Caco-2 (cell line): ENCODE results near the gene CCT6B. TPM values are rescaled to one million over a fixed set of nuclear protein-coding genes. Genes with fewer than 3 reads are reported as not detected.

Source experiments
- BruUV-seq: library from RNA; stranded (reverse); fragments of 400-500 nt; replicated peaks from 2 replicates; lab custom pipeline; 2021; lab: Mats Ljungman, UMichigan
- CTCF ChIA-PET: fragments of 300-600 bp; sonication (Branson Sonifier 250); formaldehyde crosslinking; loops from one replicate; lab custom pipeline; 2022; ENCODE audit warnings: antibody characterized with exemption; lab: Charles Lee
- POLR2A ChIA-PET: fragments of 300-600 bp; sonication (Branson Sonifier 250); formaldehyde crosslinking; loops from one replicate; lab custom pipeline; 2022; ENCODE audit warnings: antibody characterized with exemption; lab: Charles Lee
- DNase-seq, 2 experiments: peaks; one replicate each; pipeline versions ENCODE4 v3.0.0 to v3.0.0-alpha.2; 2020 to 2022
- H3K27me3 ChIP-seq: replicated peaks from 2 replicates; pipeline ENCODE4 v1.6.0; 2011; ENCODE audit warnings: low read length; ENCODE audit not compliant: control insufficient read depth, insufficient read depth
- H3K36me3 ChIP-seq: 2 replicates; pipeline ENCODE4 v1.5.1; 2011; ENCODE audit warnings: low read length; ENCODE audit not compliant: control insufficient read depth, insufficient read depth
- H3K4me1 ChIP-seq: fragments of 250-450 bp; sonication (Bioruptor Pico); 2 replicates; pipeline ENCODE4 v1.5.1; 2020; ENCODE audit warnings: mild to moderate bottlenecking
- H3K4me3 ChIP-seq: 2 replicates; pipeline ENCODE4 v1.5.1; 2011; ENCODE audit warnings: low read depth, mild to moderate bottlenecking, control low read depth, low read length
- H3K9me3 ChIP-seq: fragments of 250-450 bp; sonication (Bioruptor Pico); 2 replicates; pipeline ENCODE4 v1.5.1; 2020; ENCODE audit warnings: mild to moderate bottlenecking, moderate library complexity
- H3K27ac Mint-ChIP-seq: one replicate; pipeline ENCODE4 v1.8.0; 2022; ENCODE audit warnings: mixed read lengths; ENCODE audit not compliant: unreplicated experiment
- H3K27me3 Mint-ChIP-seq: one replicate; pipeline ENCODE4 v1.8.0; 2022; ENCODE audit warnings: mixed read lengths; ENCODE audit not compliant: insufficient read depth, unreplicated experiment
- H3K36me3 Mint-ChIP-seq: one replicate; pipeline ENCODE4 v1.8.0; 2022; ENCODE audit warnings: mild to moderate bottlenecking, mixed read lengths; ENCODE audit not compliant: insufficient read depth, unreplicated experiment
- H3K4me1 Mint-ChIP-seq: one replicate; pipeline ENCODE4 v1.8.0; 2022; ENCODE audit warnings: low read depth, mixed read lengths; ENCODE audit not compliant: unreplicated experiment
- H3K4me3 Mint-ChIP-seq: one replicate; pipeline ENCODE4 v1.8.0; 2022; ENCODE audit warnings: mild to moderate bottlenecking, moderate library complexity, mixed read lengths; ENCODE audit not compliant: unreplicated experiment
- H3K9me3 Mint-ChIP-seq: one replicate; pipeline ENCODE4 v1.8.0; 2022; ENCODE audit warnings: mixed read lengths; ENCODE audit not compliant: unreplicated experiment
- CTCF ChIP-seq, 2 experiments: fragments of 200-600 bp in 1 of 2; IDR thresholded peaks; 1 replicate in 1 of 2; 2 replicates in 1 of 2; pipeline versions ENCODE4 v1.5.1 to v1.8.0; 2011 to 2022; ENCODE audit warnings: antibody characterized with exemption in 1 of 2, control low read depth in 1 of 2, inconsistent platforms in 1 of 2, low read depth in 1 of 2, low read length in 1 of 2, mild to moderate bottlenecking in 1 of 2, moderate library complexity in 1 of 2; ENCODE audit not compliant: insufficient read depth in 1 of 2, severe bottlenecking in 1 of 2, unreplicated experiment in 1 of 2
- intact Hi-C: fragments of 100-400 bp; cut with micrococcal nuclease; formaldehyde crosslinking; loops from one replicate; pipeline ENCODE4 v1.10.0; 2022; ENCODE audit not compliant: unreplicated experiment
- total RNA-seq: library from RNA; stranded (reverse); gene quantifications from 2 replicates; pipeline ENCODE4 v1.2.3, GENCODE V29; 2022

CCT6B gene
- total RNA-seq, 1 experiment from 2014 or later: 1.8 TPM

- Histone ChIP-seq H3K27me3 (no peaks in the 10 kb centered on the region), H3K36me3 (no peaks in the 10 kb centered on the region), H3K4me3 (peak overlapping the region; percentile 75), H3K4me1 (0 out of 2 replicates have a peak, but pooled peaks cover 10% of the 10 kb centered on the region), H3K9me3 (no peaks in the 10 kb centered on the region)
- POLR2A ChIA-PET: interaction anchor here (0.6 to 2.1 kb wide), 3 partner anchors 18 to 1155 kb away, joined by 4 to 11 read pairs (median 5); partner anchors contain the start of genes CCT6B, RFFL and ZNF830
- Mint-ChIP-seq H3K27ac (peak overlapping the region; percentile 93), H3K27me3 (no peaks in the 10 kb centered on the region), H3K4me3 (peak overlapping the region; percentile 85), H3K9me3 (no peaks in the 10 kb centered on the region), H3K4me1 (peaks cover 10% of the 10 kb centered on the region), H3K36me3 (peaks cover 19% of the 10 kb centered on the region)
- BruUV-seq: TSS peak; percentile 86
- CTCF ChIA-PET: interaction anchor here (2.3 kb wide), 1 partner anchor 140 kb away, joined by 8 read pairs; the partner anchor contains the start of gene RAD51D
- TF ChIP-seq CTCF (IDR thresholded peaks at IDR 0.05; ENCODE audit: insufficient read depth in 1 of 2, low read depth in 1 of 2, low read length in 1 of 2, severe bottlenecking in 1 of 2, unreplicated experiment in 1 of 2): no peak
- intact Hi-C loops: loop anchor here (2.0 to 5.0 kb wide), 2 partner anchors 138 to 559 kb away; partner anchors contain the start of gene RAD51D
- no peak for DNase-seq
Measured at GRCh38 chr17:34979650-34980352, 18.5 kb upstream of the CCT6B start.

GRCh38 chr17:34979153-34979552 is 17.9 kb upstream of the CCT6B start:
- no peaks in the 10 kb centered on the region for H3K36me3 ChIP-seq
- intact Hi-C loops: no loop called here
- Mint-ChIP-seq H3K4me3 (peak overlapping the region; percentile 85), H3K9me3 (no peaks in the 10 kb centered on the region), H3K36me3 (peaks cover 19% of the 10 kb centered on the region), H3K4me1 (peaks cover 10% of the 10 kb centered on the region), H3K27me3 (no peaks in the 10 kb centered on the region), H3K27ac (peak overlapping the region; percentile 93)
- H3K4me3 ChIP-seq: no peak overlapping the region
- ChIA-PET POLR2A (no interaction called here), CTCF (no interaction called here)
- no peaks in the 10 kb centered on the region for H3K9me3 ChIP-seq
- no peaks in the 10 kb centered on the region for H3K27me3 ChIP-seq
- BruUV-seq: no TSS peak
- TF ChIP-seq CTCF (IDR thresholded peaks at IDR 0.05; ENCODE audit: insufficient read depth in 1 of 2, low read depth in 1 of 2, low read length in 1 of 2, severe bottlenecking in 1 of 2, unreplicated experiment in 1 of 2): no peak
- no peak for DNase-seq
- H3K4me1 ChIP-seq: 0 out of 2 replicates have a peak, but pooled peaks cover 10% of the 10 kb centered on the region

GRCh38 chr17:34974794-34975785 is 13.8 kb upstream of the CCT6B start:
- Histone ChIP-seq H3K9me3 (no peaks in the 10 kb centered on the region), H3K27me3 (no peaks in the 10 kb centered on the region; the same call in 1 of the 2 replicates), H3K4me3 (no peak overlapping the region), H3K4me1 (0 out of 2 replicates have a peak, but pooled peaks cover 7% of the 10 kb centered on the region), H3K36me3 (no peaks in the 10 kb centered on the region)
- Mint-ChIP-seq H3K4me3 (no peak overlapping the region), H3K36me3 (peaks cover 1% of the 10 kb centered on the region), H3K27ac (no peak overlapping the region), H3K27me3 (no peaks in the 10 kb centered on the region), H3K9me3 (no peaks in the 10 kb centered on the region), H3K4me1 (peaks cover 8% of the 10 kb centered on the region)
- BruUV-seq: no TSS peak
- POLR2A ChIA-PET: no interaction called here
- DNase-seq: no peak
- TF ChIP-seq CTCF (IDR thresholded peaks at IDR 0.05; ENCODE audit: insufficient read depth in 1 of 2, low read depth in 1 of 2, low read length in 1 of 2, severe bottlenecking in 1 of 2, unreplicated experiment in 1 of 2): no peak
- CTCF ChIA-PET: no interaction called here
- intact Hi-C loops: no loop called here
